Suprapubic skin (tissue), 4 donors: ENCODE measurements around the gene PDE4B. TPM values are rescaled to one million over a fixed set of nuclear protein-coding genes. Genes with fewer than 3 reads are reported as not detected.
A peak's percentile ranks its signal among the peaks of the same experiment; 100 is the strongest.

ENCODE experiments used
- DNase-seq, 2 donors: peaks; one replicate each; pipeline ENCODE4 v3.0.0-alpha.2; 2019; ENCODE audit warnings: low spot score in 2 of 2
- H3K27ac ChIP-seq: fragments of 200-600 bp; sonication (generic); one replicate; pipeline ENCODE4 v1.5.1; 2019
- H3K27me3 ChIP-seq: fragments of 200-600 bp; sonication (generic); one replicate; pipeline ENCODE4 v1.5.1; 2019
- H3K36me3 ChIP-seq: fragments of 200-600 bp; sonication (generic); one replicate; pipeline ENCODE4 v1.5.1; 2019
- H3K4me1 ChIP-seq: fragments of 200-600 bp; sonication (generic); one replicate; pipeline ENCODE4 v1.5.1; 2019
- H3K4me3 ChIP-seq: fragments of 200-600 bp; sonication (generic); one replicate; pipeline ENCODE4 v1.5.1; 2019; ENCODE audit warnings: mild to moderate bottlenecking
- H3K9me3 ChIP-seq: fragments of 200-600 bp; sonication (generic); one replicate; pipeline ENCODE4 v1.5.1; 2019
- EP300 ChIP-seq: sonication (generic); formaldehyde crosslinking; IDR thresholded peaks from one replicate; pipeline ENCODE4 v1.6.1; 2017; ENCODE audit warnings: antibody characterized with exemption
- POLR2A ChIP-seq, 2 donors: fragments of 450-650 bp; IDR thresholded peaks; one replicate each; pipeline ENCODE4 v1.6.1; 2017; ENCODE audit warnings: antibody characterized with exemption in 2 of 2, mild to moderate bottlenecking in 2 of 2, moderate library complexity in 2 of 2
- POLR2AphosphoS5 ChIP-seq, 3 donors: sonication (generic); formaldehyde crosslinking; IDR thresholded peaks; one replicate each; pipeline ENCODE4 v1.6.1; 2017; ENCODE audit warnings: antibody characterized with exemption in 3 of 3
- WGBS: methylation state at CpG from one replicate; pipeline ENCODE4 v1.1.5; 2018; 5-methylcytosine and 5-hydroxymethylcytosine counted together
- total RNA-seq, 4 donors: library from RNA; depleted of rRNA; stranded (reverse); fragments of >200 nt; gene quantifications; one replicate each; pipeline ENCODE4 v1.1.0, GENCODE V29; 2016
- TF ChIP-seq, protein P1 (sequence below), 2 donors: fragments of 200-600 bp in 1 of 2; fragments of 450-650 bp in 1 of 2; sonication (generic) in 1 of 2; IDR thresholded peaks; one replicate each; pipeline ENCODE4 v1.5.1; 2016 to 2019; ENCODE audit warnings: antibody characterized with exemption in 2 of 2, mild to moderate bottlenecking in 1 of 2, moderate library complexity in 1 of 2

Gene PDE4B
- total RNA-seq, 4 donors from 2014 or later: 14.2 to 27.6 (median 16.7) TPM

DNA sequence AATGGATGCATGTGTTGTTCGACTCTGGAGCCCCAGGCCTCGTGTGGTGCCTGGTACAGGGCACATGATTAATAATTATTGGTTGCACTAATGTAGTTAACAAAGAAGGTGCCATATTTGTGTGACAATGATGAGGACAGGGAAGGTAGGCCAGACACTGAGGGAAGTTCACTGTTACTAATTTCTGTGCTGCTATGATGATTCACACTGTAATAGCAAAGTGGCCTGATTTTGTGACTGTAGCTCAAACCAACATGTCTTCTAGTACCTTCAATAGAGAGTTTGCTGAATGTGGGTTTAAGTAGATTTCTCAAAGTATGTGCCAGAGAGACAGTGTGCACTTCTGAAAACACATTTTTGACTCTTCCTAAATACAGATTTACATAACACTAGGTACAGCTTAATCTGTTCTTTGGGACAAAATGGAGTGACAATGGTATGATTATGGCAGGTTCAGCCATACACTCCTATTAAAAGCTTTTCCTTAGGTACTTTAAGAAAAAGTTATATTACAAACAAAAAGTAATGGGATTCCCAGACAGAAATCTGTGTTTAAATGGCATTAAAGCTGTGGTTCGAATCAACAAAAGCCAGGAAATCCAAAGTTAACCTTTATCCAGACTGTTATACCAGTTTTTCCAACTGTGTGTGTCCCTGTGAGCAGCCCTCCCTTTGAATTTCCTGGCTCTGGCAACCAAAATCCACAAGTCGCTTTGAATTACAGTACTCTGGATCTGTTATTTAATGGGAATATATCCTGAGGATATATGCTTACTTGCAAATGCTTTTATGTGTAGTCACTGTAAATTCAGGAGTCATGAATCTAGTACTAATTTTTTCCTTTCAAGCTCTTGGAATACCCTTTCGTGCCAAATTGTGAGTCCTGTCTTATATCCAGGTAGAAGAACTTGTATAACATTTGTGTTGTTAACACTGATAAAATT, 464.2 kb downstream of the PDE4B start:
- TF ChIP-seq POLR2AphosphoS5 (IDR thresholded peaks at IDR 0.05) (no peak), POLR2A (IDR thresholded peaks at IDR 0.05) (no peak), EP300 (no peak)
- TF ChIP-seq, protein P1, sequence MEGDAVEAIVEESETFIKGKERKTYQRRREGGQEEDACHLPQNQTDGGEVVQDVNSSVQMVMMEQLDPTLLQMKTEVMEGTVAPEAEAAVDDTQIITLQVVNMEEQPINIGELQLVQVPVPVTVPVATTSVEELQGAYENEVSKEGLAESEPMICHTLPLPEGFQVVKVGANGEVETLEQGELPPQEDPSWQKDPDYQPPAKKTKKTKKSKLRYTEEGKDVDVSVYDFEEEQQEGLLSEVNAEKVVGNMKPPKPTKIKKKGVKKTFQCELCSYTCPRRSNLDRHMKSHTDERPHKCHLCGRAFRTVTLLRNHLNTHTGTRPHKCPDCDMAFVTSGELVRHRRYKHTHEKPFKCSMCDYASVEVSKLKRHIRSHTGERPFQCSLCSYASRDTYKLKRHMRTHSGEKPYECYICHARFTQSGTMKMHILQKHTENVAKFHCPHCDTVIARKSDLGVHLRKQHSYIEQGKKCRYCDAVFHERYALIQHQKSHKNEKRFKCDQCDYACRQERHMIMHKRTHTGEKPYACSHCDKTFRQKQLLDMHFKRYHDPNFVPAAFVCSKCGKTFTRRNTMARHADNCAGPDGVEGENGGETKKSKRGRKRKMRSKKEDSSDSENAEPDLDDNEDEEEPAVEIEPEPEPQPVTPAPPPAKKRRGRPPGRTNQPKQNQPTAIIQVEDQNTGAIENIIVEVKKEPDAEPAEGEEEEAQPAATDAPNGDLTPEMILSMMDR (IDR thresholded peaks at IDR 0.05): no peak
- Histone ChIP-seq H3K4me3 (no peak overlapping the region), H3K27ac (no peak overlapping the region), H3K9me3 (no peaks in the 10 kb centered on the region), H3K27me3 (no peaks in the 10 kb centered on the region), H3K36me3 (no peaks in the 10 kb centered on the region), H3K4me1 (peaks cover 21% of the 10 kb centered on the region)
- DNase-seq: no peak
- WGBS: 62% methylated on average over 5 of the region's 5 CpGs

DNA sequence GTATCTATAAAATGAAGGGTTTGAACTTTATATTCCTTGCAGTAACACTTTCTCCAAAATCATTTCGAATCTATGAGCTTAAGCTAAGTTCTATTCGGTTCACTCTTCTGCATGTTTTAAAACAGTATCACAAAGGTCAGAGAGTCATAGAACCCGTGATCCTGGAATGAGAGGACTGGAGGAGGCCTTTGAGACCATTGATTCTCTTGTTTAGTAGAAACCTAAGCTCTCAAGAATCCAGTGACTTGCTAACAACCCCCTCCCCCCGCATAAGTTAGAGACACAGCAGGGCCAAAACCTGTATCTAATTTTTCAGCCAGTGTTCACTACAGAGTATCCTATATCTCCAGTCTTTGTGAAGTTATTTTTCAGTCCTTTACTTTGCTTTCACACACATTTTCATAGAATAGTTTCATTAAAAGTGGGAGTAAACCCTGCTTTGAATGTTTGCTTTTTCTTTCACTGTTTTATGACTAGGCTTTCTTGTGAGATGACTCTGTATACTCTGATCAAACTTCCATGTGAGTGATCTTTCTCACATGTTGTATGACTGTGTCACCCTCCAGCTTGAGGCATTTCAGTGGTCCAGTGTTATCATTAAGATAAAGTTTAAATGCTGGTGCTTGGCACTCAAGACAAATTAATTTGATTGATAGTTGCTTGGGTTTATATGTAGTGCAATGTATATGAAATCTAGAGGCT, 465.9 kb downstream of the PDE4B start:
- no peak for DNase-seq
- H3K36me3 ChIP-seq: no peaks in the 10 kb centered on the region
- 81% methylated on average over 4 of the region's 4 CpGs for WGBS

DNA sequence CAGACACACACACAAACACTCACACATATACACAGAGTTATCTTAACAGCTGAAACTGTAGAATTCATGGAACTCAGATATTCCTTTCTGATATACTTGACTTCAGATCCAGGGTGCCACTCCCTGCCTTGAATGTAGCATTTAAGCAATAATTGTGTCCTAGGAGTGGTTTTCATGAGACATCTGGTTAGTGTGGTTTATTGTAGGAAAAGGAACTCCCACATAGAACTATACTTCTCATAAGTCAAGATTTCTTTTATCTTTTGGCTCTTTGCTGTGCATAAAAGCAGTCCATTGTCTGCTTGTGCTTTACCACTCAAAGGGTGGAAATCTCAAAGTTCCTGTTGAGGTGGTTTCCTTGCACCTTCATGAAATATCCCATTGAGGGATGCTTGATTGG, 468.7 kb downstream of the PDE4B start:
- H3K27me3 ChIP-seq: no peaks in the 10 kb centered on the region
- H3K27ac ChIP-seq: no peak overlapping the region
- no peaks in the 10 kb centered on the region for H3K9me3 ChIP-seq
- H3K4me1 ChIP-seq: peaks cover 25% of the 10 kb centered on the region
- TF ChIP-seq EP300 (no peak), POLR2A (IDR thresholded peaks at IDR 0.05) (no peak), POLR2AphosphoS5 (IDR thresholded peaks at IDR 0.05) (no peak)
- TF ChIP-seq, protein P1 (IDR thresholded peaks at IDR 0.05): no peak
- H3K4me3 ChIP-seq: no peak overlapping the region
- H3K36me3 ChIP-seq: no peaks in the 10 kb centered on the region
- no peak for DNase-seq

More for the DNA sequence above, 465.9 kb downstream of the PDE4B start:
- Histone ChIP-seq H3K4me1 (peaks cover 27% of the 10 kb centered on the region), H3K27ac (no peak overlapping the region), H3K27me3 (no peaks in the 10 kb centered on the region), H3K4me3 (no peak overlapping the region), H3K9me3 (no peaks in the 10 kb centered on the region)
- no peak for TF ChIP-seq POLR2A (IDR thresholded peaks at IDR 0.05)

DNA sequence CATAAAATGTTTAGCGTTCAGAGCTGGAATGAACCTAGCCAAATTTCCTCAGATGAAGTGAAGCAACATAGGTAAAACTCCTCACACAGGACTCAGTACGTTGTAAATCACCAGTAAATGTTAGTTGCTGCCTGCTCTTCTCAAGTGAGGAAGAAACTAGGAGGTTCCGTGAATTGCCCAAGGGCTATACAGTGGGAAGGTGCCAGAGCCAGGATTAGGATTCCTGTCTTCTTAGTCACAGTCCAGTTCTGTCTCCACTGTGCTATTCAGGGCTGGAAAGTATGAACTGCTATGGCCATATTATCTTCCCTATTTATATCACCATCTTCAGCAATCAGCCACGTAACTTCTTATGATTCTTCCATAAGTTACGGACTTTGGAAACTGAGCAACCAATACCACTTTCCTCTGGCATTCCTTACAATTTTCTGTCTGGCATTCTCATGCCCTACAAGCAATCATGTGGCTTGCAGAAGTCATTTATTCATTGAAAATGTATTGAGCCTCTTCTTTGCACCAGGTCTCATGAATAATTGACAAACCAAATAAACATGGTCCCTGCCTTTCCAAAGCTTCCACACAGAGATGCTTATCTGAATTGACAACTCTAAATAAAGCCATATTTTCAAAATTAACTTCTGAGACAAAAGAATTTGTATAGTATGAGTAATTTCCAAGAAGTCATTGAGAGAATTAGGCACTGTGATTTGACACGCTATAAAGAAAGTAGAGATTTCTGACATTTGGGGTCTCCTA, 469.7 kb downstream of the PDE4B start:
- H3K4me3 ChIP-seq: no peak overlapping the region
- H3K36me3 ChIP-seq: no peaks in the 10 kb centered on the region
- WGBS: 48% methylated on average over 6 of the region's 6 CpGs
- H3K9me3 ChIP-seq: no peaks in the 10 kb centered on the region
- peaks cover 25% of the 10 kb centered on the region for H3K4me1 ChIP-seq
- H3K27ac ChIP-seq: no peak overlapping the region
- H3K27me3 ChIP-seq: no peaks in the 10 kb centered on the region
- peak in 1 of 2 donors; percentile 74 for DNase-seq
- no peak for TF ChIP-seq POLR2A (IDR thresholded peaks at IDR 0.05)
- TF ChIP-seq, protein P1 (IDR thresholded peaks at IDR 0.05): no peak
- no peak for TF ChIP-seq EP300
- no peak for TF ChIP-seq POLR2AphosphoS5 (IDR thresholded peaks at IDR 0.05)

DNA sequence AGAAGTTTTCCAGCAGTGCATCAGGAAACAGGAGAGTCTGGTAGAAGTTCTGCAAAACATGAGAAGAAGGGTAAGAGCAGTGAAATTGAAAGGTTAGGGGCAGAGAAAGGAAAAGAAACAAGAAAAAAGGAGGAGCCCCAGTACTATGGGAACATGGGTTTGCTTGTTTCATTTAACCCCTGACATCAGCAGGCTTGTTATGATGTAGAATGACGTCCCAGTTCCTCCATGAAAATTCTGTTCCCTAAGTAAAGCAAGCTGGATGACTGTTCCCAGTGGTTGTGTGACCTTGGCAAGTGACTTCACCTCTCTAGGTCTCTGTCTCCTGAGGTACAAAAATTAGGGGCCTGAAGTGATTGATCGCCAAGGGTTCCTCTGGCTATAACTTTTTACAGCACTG, 472.6 kb downstream of the PDE4B start:
- Histone ChIP-seq H3K4me1 (peaks cover 30% of the 10 kb centered on the region), H3K4me3 (no peak overlapping the region), H3K27ac (no peak overlapping the region), H3K36me3 (no peaks in the 10 kb centered on the region), H3K27me3 (no peaks in the 10 kb centered on the region), H3K9me3 (no peaks in the 10 kb centered on the region)
- 90% methylated on average over 2 of the region's 2 CpGs for WGBS
- no peak for DNase-seq
- TF ChIP-seq, protein P1 (IDR thresholded peaks at IDR 0.05): no peak
- TF ChIP-seq POLR2AphosphoS5 (IDR thresholded peaks at IDR 0.05) (no peak), EP300 (no peak), POLR2A (IDR thresholded peaks at IDR 0.05) (no peak)
